A673 (cell line): ENCODE results near the gene CAP2. TPM values are rescaled to one million over a fixed set of nuclear protein-coding genes. Genes with fewer than 3 reads are reported as not detected.
"Not testable (repeated sequence)": the region's sequence is repeated elsewhere in the genome, so short reads cannot be mapped to it uniquely, and the experiment has no call there.

ENCODE experiments used
- BruUV-seq: library from RNA; stranded (reverse); fragments of 400-500 nt; replicated peaks from 2 replicates; lab custom pipeline; 2021; lab: Mats Ljungman, UMichigan
- CTCF ChIA-PET: fragments of 300-600 bp; sonication (Branson Sonifier 250); formaldehyde crosslinking; loops from one replicate; lab custom pipeline; 2022; ENCODE audit warnings: antibody characterized with exemption; lab: Charles Lee
- POLR2A ChIA-PET: fragments of 300-600 bp; sonication (Branson Sonifier 250); formaldehyde crosslinking; loops from one replicate; lab custom pipeline; 2022; ENCODE audit warnings: antibody characterized with exemption; ENCODE audit not compliant: low non-redundant PET; lab: Charles Lee
- DNase-seq: peaks from one replicate; pipeline ENCODE4 v3.0.0-alpha.2; 2015; ENCODE audit warnings: low spot score
- H3K27ac ChIP-seq: fragments of 200-600 bp; sonication (generic); 2 replicates; pipeline ENCODE4 v1.5.1; 2016; ENCODE audit warnings: mixed run types, low read depth, mild to moderate bottlenecking, mixed read lengths, antibody characterized with exemption, low read length; ENCODE audit not compliant: poor library complexity, severe bottlenecking
- H3K27me3 ChIP-seq: fragments of 200-600 bp; sonication (generic); replicated peaks from 2 replicates; pipeline ENCODE4 v1.6.1; 2017; ENCODE audit warnings: mixed run types, low read depth, mild to moderate bottlenecking, mixed read lengths, antibody characterized with exemption, low read length; ENCODE audit not compliant: insufficient read depth, poor library complexity
- H3K36me3 ChIP-seq: fragments of 200-600 bp; sonication (generic); 2 replicates; pipeline ENCODE4 v1.6.1; 2016; ENCODE audit warnings: mixed run types, mild to moderate bottlenecking, mixed read lengths, antibody characterized with exemption, low read length; ENCODE audit not compliant: insufficient read depth, poor library complexity, severe bottlenecking
- H3K4me1 ChIP-seq: fragments of 200-600 bp; sonication (generic); 2 replicates; pipeline ENCODE4 v1.6.1; 2017; ENCODE audit warnings: mixed run types, mild to moderate bottlenecking, mixed read lengths, antibody characterized with exemption, low read length; ENCODE audit not compliant: insufficient read depth, poor library complexity, severe bottlenecking
- H3K4me3 ChIP-seq: fragments of 200-600 bp; sonication (generic); 2 replicates; pipeline ENCODE4 v1.5.1; 2016; ENCODE audit warnings: low read depth, mixed run types, mild to moderate bottlenecking, mixed read lengths, low read length; ENCODE audit not compliant: poor library complexity, severe bottlenecking
- H3K9me3 ChIP-seq: fragments of 200-600 bp; sonication (generic); 2 replicates; pipeline ENCODE4 v1.6.1; 2016; ENCODE audit warnings: mixed run types, low read depth, mild to moderate bottlenecking, mixed read lengths, antibody characterized with exemption, low read length; ENCODE audit not compliant: poor library complexity, severe bottlenecking
- CTCF ChIP-seq: fragments of 300-800, 200-600 bp; sonication (generic); conservative IDR thresholded peaks from 2 replicates; pipeline ENCODE4 v1.5.1; 2017; ENCODE audit warnings: low read depth, mild to moderate bottlenecking, antibody characterized with exemption, low read length, moderate library complexity, mixed read lengths
- EZH2 ChIP-seq: fragments of 200-600 bp; sonication (generic); IDR thresholded peaks from 2 replicates; pipeline ENCODE4 v1.6.1; 2017; ENCODE audit warnings: borderline replicate concordance, low read depth, mild to moderate bottlenecking, mixed read lengths, antibody characterized with exemption, low read length; ENCODE audit not compliant: poor library complexity, severe bottlenecking
- intact Hi-C: fragments of 100-400 bp; cut with micrococcal nuclease; formaldehyde crosslinking; loops from one replicate; pipeline ENCODE4 v1.10.0; 2022; ENCODE audit not compliant: unreplicated experiment
- total RNA-seq: library from RNA; stranded (reverse); gene quantifications from 2 replicates; pipeline ENCODE4 v1.2.3, GENCODE V29; 2021

The CAP2 gene
- total RNA-seq, 1 experiment from 2014 or later, result 20.8 TPM

GRCh38 chr6:17584241-17584803 lies 190.9 kb downstream of the CAP2 start:
- no peaks in the 10 kb centered on the region for H3K9me3 ChIP-seq
- H3K4me3 ChIP-seq, result no peak overlapping the region
- peak; percentile 82 for DNase-seq
- peak; percentile 98 for TF ChIP-seq CTCF
- TF ChIP-seq EZH2, result no peak
- H3K4me1 ChIP-seq, result no peaks in the 10 kb centered on the region
- ChIA-PET POLR2A (no interaction called here), CTCF (interaction anchor here (0.5 to 1.0 kb wide), 11 partner anchors 16 to 490 kb away, joined by 3 to 6 read pairs (median 3); partner anchors contain the start of genes CAP2 and FAM8A1)
- H3K27ac ChIP-seq, result no peak overlapping the region
- no TSS peak for BruUV-seq
- no peaks in the 10 kb centered on the region for H3K27me3 ChIP-seq
- intact Hi-C loops, result loop anchor here (1.0 to 10.0 kb wide), 6 partner anchors 220 to 920 kb away; partner anchors contain the start of genes NHLRC1 and RBM24
- H3K36me3 ChIP-seq, result no peaks in the 10 kb centered on the region

GRCh38 chr6:17585766-17586490 lies 192.5 kb downstream of the CAP2 start:
- no peaks in the 10 kb centered on the region for H3K36me3 ChIP-seq
- ChIA-PET CTCF (no interaction called here), POLR2A (no interaction called here)
- H3K4me3 ChIP-seq, result no peak overlapping the region
- BruUV-seq, result no TSS peak
- no peaks in the 10 kb centered on the region for H3K9me3 ChIP-seq
- no peak overlapping the region for H3K27ac ChIP-seq
- TF ChIP-seq EZH2, result no peak
- TF ChIP-seq CTCF, result peak; percentile 32
- DNase-seq, result peak; percentile 43
- no peaks in the 10 kb centered on the region for H3K4me1 ChIP-seq
- H3K27me3 ChIP-seq, result no peaks in the 10 kb centered on the region
- intact Hi-C loops, result loop anchor here (2.0 to 10.0 kb wide), 3 partner anchors 219 to 919 kb away; partner anchors contain the start of gene NHLRC1

- intact Hi-C loops, result loop anchor here (10.0 kb wide), 2 partner anchors 538 to 918 kb away; partner anchors contain the start of gene NHLRC1
- H3K4me3 ChIP-seq, BruUV-seq, CTCF ChIA-PET, H3K36me3 ChIP-seq, POLR2A ChIA-PET, H3K27me3 ChIP-seq, H3K27ac ChIP-seq, H3K4me1 ChIP-seq, H3K9me3 ChIP-seq, DNase-seq: not testable (repeated sequence)
These were observed 193.2 kb downstream of the CAP2 start for GRCh38 chr6:17586623-17587022.
